Neural cell (in vitro differentiated cells): ENCODE results near the gene PDE6G.

Experiments used
- EP300 ChIP-seq: fragments of 450-650 bp; conservative IDR thresholded peaks from 2 replicates; pipeline ENCODE4 v1.6.1; 2014; ENCODE audit warnings: antibody characterized with exemption, mild to moderate bottlenecking, moderate library complexity; ENCODE audit not compliant: poor library complexity, severe bottlenecking
- EZH2 ChIP-seq: fragments of 200-600, 300-800 bp; shearing (Covaris generic), sonication (generic); IDR thresholded peaks from 2 replicates; pipeline ENCODE4 v1.6.1; 2014; ENCODE audit warnings: antibody characterized with exemption, low read length, borderline replicate concordance, mild to moderate bottlenecking; ENCODE audit not compliant: insufficient read depth, poor library complexity, severe bottlenecking
- RAD21 ChIP-seq: fragments of 450-650 bp; conservative IDR thresholded peaks from 2 replicates; pipeline ENCODE4 v1.6.1; 2014; ENCODE audit warnings: antibody characterized with exemption, mild to moderate bottlenecking, moderate library complexity
- TF ChIP-seq, protein P1 (sequence below): fragments of 450-650 bp; IDR thresholded peaks from 2 replicates; pipeline ENCODE4 v1.5.1; 2014; ENCODE audit warnings: antibody characterized with exemption, mild to moderate bottlenecking, moderate library complexity; ENCODE audit not compliant: poor library complexity, severe bottlenecking

DNA sequence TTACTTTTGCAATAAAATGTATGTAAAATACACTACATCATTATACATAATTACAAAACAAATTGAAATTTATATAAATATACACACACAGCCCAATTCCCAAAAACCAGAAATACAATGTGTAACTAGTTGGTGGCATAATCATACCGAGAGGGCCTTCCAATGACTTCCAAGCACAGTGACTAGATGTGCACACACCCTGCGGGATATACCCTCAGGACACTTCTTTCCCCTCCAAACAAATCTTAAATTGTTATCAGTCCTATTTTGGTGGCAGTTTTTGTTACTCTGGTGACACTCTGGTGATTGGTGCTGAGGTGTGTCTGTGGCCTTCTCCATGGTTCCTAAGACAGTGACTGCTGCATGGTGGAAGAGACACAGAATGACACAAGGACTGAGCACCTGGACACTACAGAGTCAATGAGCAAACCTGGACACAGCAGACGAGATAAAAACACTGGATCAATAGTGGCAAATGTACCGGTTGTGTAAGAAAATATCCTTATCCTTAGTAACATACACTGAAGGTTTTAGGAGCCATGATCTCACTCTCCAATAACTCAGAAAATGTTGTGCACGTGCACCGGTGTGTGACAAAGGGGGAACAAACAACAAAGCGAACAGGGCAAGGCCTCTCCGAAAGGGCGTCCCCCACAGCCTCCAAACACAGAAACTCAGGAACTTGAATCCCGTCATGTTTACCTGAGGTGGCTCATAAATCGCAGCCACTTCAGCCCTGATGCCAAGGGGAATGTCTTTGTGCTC lies 52.3 kb downstream of the PDE6G start:
- TF ChIP-seq, protein P1, sequence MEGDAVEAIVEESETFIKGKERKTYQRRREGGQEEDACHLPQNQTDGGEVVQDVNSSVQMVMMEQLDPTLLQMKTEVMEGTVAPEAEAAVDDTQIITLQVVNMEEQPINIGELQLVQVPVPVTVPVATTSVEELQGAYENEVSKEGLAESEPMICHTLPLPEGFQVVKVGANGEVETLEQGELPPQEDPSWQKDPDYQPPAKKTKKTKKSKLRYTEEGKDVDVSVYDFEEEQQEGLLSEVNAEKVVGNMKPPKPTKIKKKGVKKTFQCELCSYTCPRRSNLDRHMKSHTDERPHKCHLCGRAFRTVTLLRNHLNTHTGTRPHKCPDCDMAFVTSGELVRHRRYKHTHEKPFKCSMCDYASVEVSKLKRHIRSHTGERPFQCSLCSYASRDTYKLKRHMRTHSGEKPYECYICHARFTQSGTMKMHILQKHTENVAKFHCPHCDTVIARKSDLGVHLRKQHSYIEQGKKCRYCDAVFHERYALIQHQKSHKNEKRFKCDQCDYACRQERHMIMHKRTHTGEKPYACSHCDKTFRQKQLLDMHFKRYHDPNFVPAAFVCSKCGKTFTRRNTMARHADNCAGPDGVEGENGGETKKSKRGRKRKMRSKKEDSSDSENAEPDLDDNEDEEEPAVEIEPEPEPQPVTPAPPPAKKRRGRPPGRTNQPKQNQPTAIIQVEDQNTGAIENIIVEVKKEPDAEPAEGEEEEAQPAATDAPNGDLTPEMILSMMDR = no peak
- TF ChIP-seq EZH2 (no peak), EP300 (no peak), RAD21 (no peak)
